GM18873 (cell line): ENCODE measurements around the gene SHC3.

Experiments used
- ATAC-seq: cut with Tn5 transposase; IDR thresholded peaks from one replicate; pipeline ENCODE4 v1.9.1; 2021; ENCODE audit warnings: mild to moderate bottlenecking, moderate library complexity, moderate number of reproducible peaks; ENCODE audit not compliant: unreplicated experiment, low FRiP score

Gene SHC3

GRCh38 chr9:88993327-88993726 is 185.3 kb downstream of the SHC3 start:
- no peak for ATAC-seq

GRCh38 chr9:88992556-88992955 is 186.1 kb downstream of the SHC3 start:
- no peak for ATAC-seq

- ATAC-seq = no peak
Observed at GRCh38 chr9:88991066-88992034, 187.3 kb downstream of the SHC3 start, which contains the start of gene S1PR3. Gene S1PR3, plus strand, starts transcription at chr9:88991468. Its CDS starts 9,733 bp downstream, at chr9:89001201.

GRCh38 chr9:88990729-88991065 is 187.9 kb downstream of the SHC3 start:
- ATAC-seq = no peak

GRCh38 chr9:88990041-88990728 is 188.4 kb downstream of the SHC3 start:
- no peak for ATAC-seq

GRCh38 chr9:88988796-88989641 is 189.6 kb downstream of the SHC3 start:
- ATAC-seq = no peak

- ATAC-seq = no peak
Observed at GRCh38 chr9:88987661-88988060, 191.0 kb downstream of the SHC3 start.

GRCh38 chr9:88986776-88987175 is 191.8 kb downstream of the SHC3 start:
- ATAC-seq = no peak

- ATAC-seq = no peak
Observed at GRCh38 chr9:88985616-88986015, 193.0 kb downstream of the SHC3 start.

GRCh38 chr9:88984543-88984883 is 194.1 kb downstream of the SHC3 start:
- no peak for ATAC-seq

GRCh38 chr9:88983865-88984542 is 194.6 kb downstream of the SHC3 start:
- no peak for ATAC-seq

GRCh38 chr9:88980740-88981203 is 197.8 kb downstream of the SHC3 start:
- no peak for ATAC-seq

- ATAC-seq = no peak
Observed at GRCh38 chr9:88979791-88980190, 198.8 kb downstream of the SHC3 start.

GRCh38 chr9:88979021-88979420 is 199.6 kb downstream of the SHC3 start:
- no peak for ATAC-seq

- no peak for ATAC-seq
Observed at GRCh38 chr9:88978034-88978433, 200.6 kb downstream of the SHC3 start.

GRCh38 chr9:88976890-88977257 is 201.7 kb downstream of the SHC3 start:
- ATAC-seq = no peak

- no peak for ATAC-seq
Observed at GRCh38 chr9:88975966-88976889, 202.4 kb downstream of the SHC3 start.

GRCh38 chr9:88974641-88975040 is 204.0 kb downstream of the SHC3 start:
- ATAC-seq = no peak
